ENCODE measurements around the gene RAB6A.

Gene RAB6A

DNA sequence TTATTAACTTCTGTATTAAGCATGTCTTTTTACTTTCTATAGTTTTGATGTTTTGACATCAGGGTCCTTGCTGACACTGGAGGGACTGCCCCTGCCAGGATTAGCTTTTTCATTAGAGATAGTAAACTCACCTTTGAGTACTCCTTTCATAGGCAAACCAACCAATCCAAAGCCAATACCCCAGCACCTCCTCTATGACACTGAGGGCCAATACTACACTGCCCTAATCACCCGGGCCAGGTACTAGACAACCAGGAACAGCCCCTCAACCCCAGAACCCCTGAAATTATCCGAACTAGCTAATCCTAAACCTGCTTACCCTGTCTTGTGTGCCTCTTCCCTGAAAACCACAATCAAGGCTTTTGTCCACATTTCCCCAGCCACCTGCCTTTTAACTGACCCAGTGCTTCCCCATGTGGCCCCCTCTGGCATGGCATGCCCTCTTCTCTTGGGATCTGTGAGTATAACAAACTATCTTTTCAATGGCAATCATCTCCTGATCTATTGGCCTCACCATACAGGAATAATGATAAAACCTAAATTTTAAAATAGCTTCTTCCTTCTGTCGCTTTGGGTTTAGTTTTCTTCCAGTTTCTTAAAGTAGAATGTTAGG lies 31.2 kb downstream of the RAB6A start:
- H3K4me3 ChIP-seq (ENCODE audit: low read length): no peak overlapping the region
- peaks cover 3% of the 10 kb centered on the region; the same call in 1 of the 2 replicates for H4K20me1 ChIP-seq (ENCODE audit: control insufficient read depth, insufficient read depth, low read depth, low read length)
- H3K9me2 ChIP-seq (replicated peaks; ENCODE audit: control insufficient read depth, low read length): no peaks in the 10 kb centered on the region
- no peaks in the 10 kb centered on the region for H3K27me3 ChIP-seq (ENCODE audit: control insufficient read depth, low read length)
- peaks cover 13% of the 10 kb centered on the region for H3K36me3 ChIP-seq (ENCODE audit: control insufficient read depth, low read length)
- no peaks in the 10 kb centered on the region for H3K4me1 ChIP-seq (ENCODE audit: control insufficient read depth, low read length)
- H3K27ac ChIP-seq (ENCODE audit: low read depth, low read length): no peak overlapping the region
- no peaks in the 10 kb centered on the region for H3K9me3 ChIP-seq (ENCODE audit: control insufficient read depth, insufficient read depth, low read length)
- TF ChIP-seq EZH2phosphoT487 (IDR thresholded peaks at IDR 0.05; ENCODE audit: borderline replicate concordance, low read length): no peak
- TF ChIP-seq, protein P1, sequence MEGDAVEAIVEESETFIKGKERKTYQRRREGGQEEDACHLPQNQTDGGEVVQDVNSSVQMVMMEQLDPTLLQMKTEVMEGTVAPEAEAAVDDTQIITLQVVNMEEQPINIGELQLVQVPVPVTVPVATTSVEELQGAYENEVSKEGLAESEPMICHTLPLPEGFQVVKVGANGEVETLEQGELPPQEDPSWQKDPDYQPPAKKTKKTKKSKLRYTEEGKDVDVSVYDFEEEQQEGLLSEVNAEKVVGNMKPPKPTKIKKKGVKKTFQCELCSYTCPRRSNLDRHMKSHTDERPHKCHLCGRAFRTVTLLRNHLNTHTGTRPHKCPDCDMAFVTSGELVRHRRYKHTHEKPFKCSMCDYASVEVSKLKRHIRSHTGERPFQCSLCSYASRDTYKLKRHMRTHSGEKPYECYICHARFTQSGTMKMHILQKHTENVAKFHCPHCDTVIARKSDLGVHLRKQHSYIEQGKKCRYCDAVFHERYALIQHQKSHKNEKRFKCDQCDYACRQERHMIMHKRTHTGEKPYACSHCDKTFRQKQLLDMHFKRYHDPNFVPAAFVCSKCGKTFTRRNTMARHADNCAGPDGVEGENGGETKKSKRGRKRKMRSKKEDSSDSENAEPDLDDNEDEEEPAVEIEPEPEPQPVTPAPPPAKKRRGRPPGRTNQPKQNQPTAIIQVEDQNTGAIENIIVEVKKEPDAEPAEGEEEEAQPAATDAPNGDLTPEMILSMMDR (IDR thresholded peaks at IDR 0.05; ENCODE audit: low read depth, low read length, poor library complexity, severe bottlenecking): no peak
- H3K4me2 ChIP-seq (ENCODE audit: low read length): no peak overlapping the region
- peaks cover 11% of the 10 kb centered on the region; the same call in 1 of the 2 replicates for H3F3A ChIP-seq (ENCODE audit: control insufficient read depth, insufficient read depth)
- H3K79me2 ChIP-seq (ENCODE audit: control insufficient read depth, low read length): peaks cover 31% of the 10 kb centered on the region

DNA sequence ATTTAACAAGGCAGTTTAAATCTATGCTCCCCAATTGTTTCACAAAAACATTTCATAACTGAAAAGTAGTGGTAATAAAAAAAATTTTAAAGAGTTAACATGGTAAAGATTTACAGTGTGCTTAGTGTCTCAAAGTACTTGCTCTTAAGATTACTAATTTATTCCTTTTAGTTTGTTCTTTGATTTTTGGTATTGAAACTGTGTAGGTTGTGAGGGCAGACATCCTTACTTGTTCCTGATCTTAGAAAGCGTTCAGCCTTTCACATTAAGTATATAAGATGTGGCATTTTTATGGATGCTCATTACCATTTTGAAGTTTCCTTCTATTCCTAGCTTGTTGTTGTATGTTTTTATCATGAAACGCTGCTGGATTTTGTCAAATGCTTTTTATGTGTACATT lies 32.9 kb downstream of the RAB6A start:
- Histone ChIP-seq H3K4me2 (ENCODE audit: low read length) (no peak overlapping the region), H3K27me3 (ENCODE audit: control insufficient read depth, low read length) (no peaks in the 10 kb centered on the region), H3F3A (ENCODE audit: control insufficient read depth, insufficient read depth) (peaks cover 11% of the 10 kb centered on the region; the same call in 1 of the 2 replicates), H3K36me3 (ENCODE audit: control insufficient read depth, low read length) (peaks cover 16% of the 10 kb centered on the region), H4K20me1 (ENCODE audit: control insufficient read depth, insufficient read depth, low read depth, low read length) (peaks cover 3% of the 10 kb centered on the region; the same call in 1 of the 2 replicates), H3K9me3 (ENCODE audit: control insufficient read depth, insufficient read depth, low read length) (no peaks in the 10 kb centered on the region), H3K27ac (ENCODE audit: low read depth, low read length) (no peak overlapping the region), H3K4me3 (ENCODE audit: low read length) (no peak overlapping the region), H3K4me1 (ENCODE audit: control insufficient read depth, low read length) (no peaks in the 10 kb centered on the region), H3K9me2 (replicated peaks; ENCODE audit: control insufficient read depth, low read length) (no peaks in the 10 kb centered on the region), H3K79me2 (ENCODE audit: control insufficient read depth, low read length) (peaks cover 20% of the 10 kb centered on the region)
- TF ChIP-seq, protein P1 (IDR thresholded peaks at IDR 0.05; ENCODE audit: low read depth, low read length, poor library complexity, severe bottlenecking): no peak
- TF ChIP-seq EZH2phosphoT487 (IDR thresholded peaks at IDR 0.05; ENCODE audit: borderline replicate concordance, low read length): no peak

DNA sequence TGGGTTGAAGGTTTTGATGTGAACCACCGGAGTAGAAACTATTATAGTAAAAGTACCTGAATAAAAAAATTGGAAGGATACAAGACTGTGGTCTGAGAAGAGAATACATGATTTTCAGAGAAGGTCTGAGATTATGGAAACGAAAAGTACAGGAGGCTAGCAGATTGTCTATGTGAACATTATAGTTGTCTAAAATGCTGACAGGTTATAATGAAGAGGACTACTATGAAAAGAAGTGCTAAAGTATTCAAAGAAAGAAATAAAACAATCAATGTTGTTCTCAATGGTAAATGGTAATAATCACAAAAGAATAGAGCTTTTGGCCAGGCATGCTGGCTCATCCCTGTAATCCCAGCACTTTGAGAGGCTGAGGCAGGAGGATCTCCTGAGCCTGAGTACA lies 34.0 kb downstream of the RAB6A start:
- Histone ChIP-seq H4K20me1 (ENCODE audit: control insufficient read depth, insufficient read depth, low read depth, low read length) (peaks cover 3% of the 10 kb centered on the region; the same call in 1 of the 2 replicates), H3K36me3 (ENCODE audit: control insufficient read depth, low read length) (peaks cover 16% of the 10 kb centered on the region), H3K79me2 (ENCODE audit: control insufficient read depth, low read length) (peaks cover 12% of the 10 kb centered on the region), H3K9me3 (ENCODE audit: control insufficient read depth, insufficient read depth, low read length) (no peaks in the 10 kb centered on the region), H3K27ac (ENCODE audit: low read depth, low read length) (no peak overlapping the region), H3K9me2 (replicated peaks; ENCODE audit: control insufficient read depth, low read length) (no peaks in the 10 kb centered on the region), H3F3A (ENCODE audit: control insufficient read depth, insufficient read depth) (peaks cover 11% of the 10 kb centered on the region; the same call in 1 of the 2 replicates), H3K4me1 (ENCODE audit: control insufficient read depth, low read length) (no peaks in the 10 kb centered on the region), H3K4me2 (ENCODE audit: low read length) (no peak overlapping the region), H3K4me3 (ENCODE audit: low read length) (no peak overlapping the region), H3K27me3 (ENCODE audit: control insufficient read depth, low read length) (no peaks in the 10 kb centered on the region)
- TF ChIP-seq, protein P1 (IDR thresholded peaks at IDR 0.05; ENCODE audit: low read depth, low read length, poor library complexity, severe bottlenecking): no peak
- no peak for TF ChIP-seq EZH2phosphoT487 (IDR thresholded peaks at IDR 0.05; ENCODE audit: borderline replicate concordance, low read length)
